HepG2 (cell line): Measurements from ENCODE around the gene LY6G5B. TPM values are rescaled to one million over a fixed set of nuclear protein-coding genes. Genes with fewer than 3 reads are reported as not detected.

Experiments used
- ATF1 ChIP-seq: IDR thresholded peaks from 2 replicates; pipeline ENCODE4 v1.6.1; 2016; ENCODE audit warnings: mild to moderate bottlenecking, control low read depth
- CBX5 ChIP-seq: sonication (generic); formaldehyde crosslinking; IDR thresholded peaks from 2 replicates; pipeline ENCODE4 v1.4.0; 2020; ENCODE audit warnings: missing genetic modification reagents, borderline replicate concordance
- EP300 ChIP-seq, 3 experiments: sonication (generic) in 1 of 3; formaldehyde crosslinking in 1 of 3; IDR thresholded peaks; 2 replicates each; pipeline versions ENCODE4 v1.5.1 to v1.6.1; 2011 to 2020; ENCODE audit warnings: low read depth in 2 of 3, low read length in 2 of 3, borderline replicate concordance in 1 of 3, improper control_type of control experiment in 1 of 3, mild to moderate bottlenecking in 1 of 3, missing genetic modification reagents in 1 of 3, moderate library complexity in 1 of 3
- FLYWCH1 ChIP-seq: sonication (generic); formaldehyde crosslinking; IDR thresholded peaks from 2 replicates; pipeline ENCODE4 v1.8.1; 2023; ENCODE audit warnings: mild to moderate bottlenecking, missing genetic modification reagents
- JUN ChIP-seq: sonication (generic); formaldehyde crosslinking; IDR thresholded peaks from 2 replicates; pipeline ENCODE4 v1.4.0; 2020; ENCODE audit warnings: mild to moderate bottlenecking, missing genetic modification reagents
- MATR3 ChIP-seq: sonication (generic); formaldehyde crosslinking; IDR thresholded peaks from 2 replicates; pipeline ENCODE4 v1.4.0; 2020; ENCODE audit warnings: missing genetic modification reagents
- MEIS2 ChIP-seq: sonication (generic); formaldehyde crosslinking; IDR thresholded peaks from 2 replicates; pipeline ENCODE4 v1.9.0; 2021; ENCODE audit warnings: mild to moderate bottlenecking, missing genetic modification reagents
- NFYC ChIP-seq: IDR thresholded peaks from 2 replicates; pipeline ENCODE4 v1.6.1; 2016; ENCODE audit warnings: missing genetic modification reagents, missing compliant biosample characterization
- NR2F1 ChIP-seq, 2 experiments: fragments of 450-650 bp in 1 of 2; formaldehyde crosslinking in 1 of 2; IDR thresholded peaks; 2 replicates each; pipeline versions ENCODE4 v1.5.0 to v1.6.1; 2016 to 2020; ENCODE audit warnings: mild to moderate bottlenecking in 1 of 2, missing compliant biosample characterization in 1 of 2, missing genetic modification reagents in 1 of 2, moderate library complexity in 1 of 2
- PHF5A ChIP-seq: IDR thresholded peaks from one replicate; pipeline ENCODE4 v1.6.1; 2018; ENCODE audit warnings: low read depth, missing genetic modification reagents; ENCODE audit not compliant: unreplicated experiment
- PLRG1 ChIP-seq: fragments of 450-650 bp; conservative IDR thresholded peaks from 2 replicates; pipeline ENCODE4 v1.6.1; 2016
- SMAD3 ChIP-seq: sonication (generic); formaldehyde crosslinking; IDR thresholded peaks from 2 replicates; pipeline ENCODE4 v1.4.0; 2020; ENCODE audit warnings: missing genetic modification reagents
- ZFP36L1 ChIP-seq: sonication (generic); formaldehyde crosslinking; IDR thresholded peaks from 2 replicates; pipeline ENCODE4 v1.8.0; 2022; ENCODE audit warnings: mild to moderate bottlenecking, missing genetic modification reagents, moderate library complexity
- ZFX ChIP-seq: sonication (generic); formaldehyde crosslinking; IDR thresholded peaks from 2 replicates; pipeline ENCODE4 v1.4.0; 2020; ENCODE audit warnings: mild to moderate bottlenecking, low read depth, missing genetic modification reagents, moderate library complexity
- ZNF230 ChIP-seq: sonication (generic); formaldehyde crosslinking; IDR thresholded peaks from 2 replicates; pipeline ENCODE4 v1.4.0; 2020; ENCODE audit warnings: mild to moderate bottlenecking, missing genetic modification reagents
- ZNF329 ChIP-seq: sonication (generic); formaldehyde crosslinking; IDR thresholded peaks from 2 replicates; pipeline ENCODE4 v1.9.0; 2021; ENCODE audit warnings: low read depth, mild to moderate bottlenecking, missing genetic modification reagents
- ZNF567 ChIP-seq: sonication (generic); formaldehyde crosslinking; IDR thresholded peaks from 2 replicates; pipeline ENCODE4 v1.8.1; 2023; ENCODE audit warnings: mild to moderate bottlenecking, missing genetic modification reagents, borderline replicate concordance
- ZNF768 ChIP-seq: sonication (generic); formaldehyde crosslinking; IDR thresholded peaks from 2 replicates; pipeline ENCODE4 v1.4.0; 2020; ENCODE audit warnings: missing genetic modification reagents
- ZNF788 ChIP-seq: sonication (generic); formaldehyde crosslinking; IDR thresholded peaks from 2 replicates; pipeline ENCODE4 v1.5.0; 2020; ENCODE audit warnings: mild to moderate bottlenecking, missing genetic modification reagents, borderline replicate concordance
- polyA plus RNA-seq, 8 experiments: library from polyadenylated mRNA; depleted of rRNA in 3 of 8; stranded (reverse) in 7 of 8; unstranded in 1 of 8; fragments of >200 nt; fragmentation: Illumina TruSeq in 4 of 8; extraction: Trizol in 4 of 8; gene quantifications; 2 replicates each; pipeline versions ENCODE4 v1.2.1 to v1.2.3, GENCODE V29; 2011 to 2016; ENCODE audit warnings: low read depth in 4 of 8, missing spikeins in 1 of 8, mixed read lengths in 1 of 8; ENCODE audit not compliant: insufficient read depth in 1 of 8
- total RNA-seq, 5 experiments: library from RNA; depleted of rRNA; stranded (reverse); fragments of >200 nt; fragmentation: Illumina TruSeq; extraction: Trizol; gene quantifications; 2 replicates each; pipeline ENCODE4 v1.2.3, GENCODE V29; 2016; ENCODE audit warnings: low read depth in 1 of 5
- TF ChIP-seq, protein P1 (sequence below): IDR thresholded peaks from 2 replicates; pipeline ENCODE4 v1.6.1; 2016; ENCODE audit warnings: low read depth, borderline replicate concordance
- TF ChIP-seq, protein P2 (sequence below): sonication (generic); formaldehyde crosslinking; IDR thresholded peaks from 2 replicates; pipeline ENCODE4 v1.4.0; 2020; ENCODE audit warnings: missing genetic modification reagents, low read depth, mild to moderate bottlenecking, borderline replicate concordance
- TF ChIP-seq, protein P3 (sequence below): sonication (generic); formaldehyde crosslinking; IDR thresholded peaks from 2 replicates; pipeline ENCODE4 v1.4.0; 2020; ENCODE audit warnings: missing genetic modification reagents, borderline replicate concordance

The LY6G5B gene
- total and polyA plus RNA-seq, 2 of the 13 experiments (the other 11 are each of a cell fraction or from before 2014, with no cell fraction given) = 7.8 to 15.7 TPM

DNA sequence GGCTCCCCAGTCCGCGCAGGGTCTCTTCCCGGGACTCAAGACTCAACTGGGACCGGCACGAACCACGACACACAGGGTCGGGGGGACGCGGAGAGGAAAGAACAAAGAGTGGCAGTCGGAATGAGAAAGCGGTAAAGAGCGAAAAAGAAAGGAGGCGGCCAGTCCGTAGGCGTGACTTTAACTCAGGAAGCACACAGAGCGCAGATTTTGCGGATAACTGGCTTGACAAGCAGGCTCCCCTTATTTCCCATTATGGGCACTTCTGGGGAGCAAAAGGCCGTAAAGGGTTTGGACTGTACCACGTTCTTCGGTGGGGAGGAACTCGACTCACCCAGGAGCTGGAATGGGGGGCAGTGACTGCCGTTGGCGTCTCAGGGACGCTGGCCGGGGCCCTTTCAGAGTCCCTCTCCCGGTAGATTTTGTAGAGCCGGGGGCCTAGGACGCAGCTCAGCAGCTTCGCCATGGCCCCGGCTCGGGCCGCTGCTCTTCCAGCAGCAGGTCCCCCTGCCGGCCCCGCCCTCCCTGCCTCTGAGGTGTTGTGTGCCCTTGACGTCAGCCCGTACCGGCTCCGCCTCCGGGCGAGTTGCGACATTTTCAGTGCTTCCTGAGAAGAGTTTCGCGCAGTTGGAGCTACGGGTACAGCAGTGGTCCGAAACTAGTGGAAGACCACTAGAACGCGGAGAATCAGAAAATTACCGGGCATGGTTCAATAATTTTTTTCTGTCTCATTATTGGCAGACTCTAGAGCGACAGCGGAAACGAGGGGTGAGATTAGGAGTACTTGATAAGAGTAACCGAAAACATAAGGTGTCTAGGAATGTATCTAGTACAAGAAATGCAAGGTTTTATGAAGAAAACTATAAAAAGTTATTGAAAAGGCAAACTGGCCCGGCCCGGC is 33.3 kb downstream of the LY6G5B start, which contains the start of gene ABHD16A (continued):
- TF ChIP-seq ZNF567 = no peak
- no peak; the same call in 1 of the 2 replicates for TF ChIP-seq JUN
- TF ChIP-seq PHF5A = peak; percentile 69
- TF ChIP-seq, protein P1, sequence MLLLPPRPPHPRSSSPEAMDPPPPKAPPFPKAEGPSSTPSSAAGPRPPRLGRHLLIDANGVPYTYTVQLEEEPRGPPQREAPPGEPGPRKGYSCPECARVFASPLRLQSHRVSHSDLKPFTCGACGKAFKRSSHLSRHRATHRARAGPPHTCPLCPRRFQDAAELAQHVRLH (CRISPR knock-in tag) = peak; percentile 81; the same call in 1 of the 2 replicates
- TF ChIP-seq FLYWCH1 = no peak
- 0 out of 2 replicates have a peak, but pooled peaks have one; percentile 51 for TF ChIP-seq SMAD3 (CRISPR knock-in tag)
- TF ChIP-seq PLRG1 = no peak
- peak; percentile 72; the same call in 1 of the 2 replicates for TF ChIP-seq MEIS2 (CRISPR knock-in tag)
- TF ChIP-seq ATF1 (CRISPR knock-in tag) = peak; percentile 87
- TF ChIP-seq ZNF768 (CRISPR knock-in tag) = peak; percentile 61; the same call in 1 of the 2 replicates
- TF ChIP-seq NR2F1 (CRISPR knock-in tag; IDR thresholded peaks at IDR 0.05) = no peak
- no peak for TF ChIP-seq MATR3
- 0 out of 2 replicates have a peak, but pooled peaks have one; percentile 68 for TF ChIP-seq ZNF329
- TF ChIP-seq, protein P2, sequence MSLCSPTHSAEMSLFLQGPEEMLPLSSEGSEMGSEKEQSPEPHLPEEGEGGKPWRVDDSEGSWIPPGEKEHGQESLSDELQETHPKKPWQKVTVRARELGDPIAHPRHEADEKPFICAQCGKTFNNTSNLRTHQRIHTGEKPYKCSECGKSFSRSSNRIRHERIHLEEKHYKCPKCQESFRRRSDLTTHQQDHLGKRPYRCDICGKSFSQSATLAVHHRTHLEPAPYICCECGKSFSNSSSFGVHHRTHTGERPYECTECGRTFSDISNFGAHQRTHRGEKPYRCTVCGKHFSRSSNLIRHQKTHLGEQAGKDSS (CRISPR knock-in tag) = 0 out of 2 replicates have a peak, but pooled peaks have one; percentile 10
- TF ChIP-seq, protein P3, sequence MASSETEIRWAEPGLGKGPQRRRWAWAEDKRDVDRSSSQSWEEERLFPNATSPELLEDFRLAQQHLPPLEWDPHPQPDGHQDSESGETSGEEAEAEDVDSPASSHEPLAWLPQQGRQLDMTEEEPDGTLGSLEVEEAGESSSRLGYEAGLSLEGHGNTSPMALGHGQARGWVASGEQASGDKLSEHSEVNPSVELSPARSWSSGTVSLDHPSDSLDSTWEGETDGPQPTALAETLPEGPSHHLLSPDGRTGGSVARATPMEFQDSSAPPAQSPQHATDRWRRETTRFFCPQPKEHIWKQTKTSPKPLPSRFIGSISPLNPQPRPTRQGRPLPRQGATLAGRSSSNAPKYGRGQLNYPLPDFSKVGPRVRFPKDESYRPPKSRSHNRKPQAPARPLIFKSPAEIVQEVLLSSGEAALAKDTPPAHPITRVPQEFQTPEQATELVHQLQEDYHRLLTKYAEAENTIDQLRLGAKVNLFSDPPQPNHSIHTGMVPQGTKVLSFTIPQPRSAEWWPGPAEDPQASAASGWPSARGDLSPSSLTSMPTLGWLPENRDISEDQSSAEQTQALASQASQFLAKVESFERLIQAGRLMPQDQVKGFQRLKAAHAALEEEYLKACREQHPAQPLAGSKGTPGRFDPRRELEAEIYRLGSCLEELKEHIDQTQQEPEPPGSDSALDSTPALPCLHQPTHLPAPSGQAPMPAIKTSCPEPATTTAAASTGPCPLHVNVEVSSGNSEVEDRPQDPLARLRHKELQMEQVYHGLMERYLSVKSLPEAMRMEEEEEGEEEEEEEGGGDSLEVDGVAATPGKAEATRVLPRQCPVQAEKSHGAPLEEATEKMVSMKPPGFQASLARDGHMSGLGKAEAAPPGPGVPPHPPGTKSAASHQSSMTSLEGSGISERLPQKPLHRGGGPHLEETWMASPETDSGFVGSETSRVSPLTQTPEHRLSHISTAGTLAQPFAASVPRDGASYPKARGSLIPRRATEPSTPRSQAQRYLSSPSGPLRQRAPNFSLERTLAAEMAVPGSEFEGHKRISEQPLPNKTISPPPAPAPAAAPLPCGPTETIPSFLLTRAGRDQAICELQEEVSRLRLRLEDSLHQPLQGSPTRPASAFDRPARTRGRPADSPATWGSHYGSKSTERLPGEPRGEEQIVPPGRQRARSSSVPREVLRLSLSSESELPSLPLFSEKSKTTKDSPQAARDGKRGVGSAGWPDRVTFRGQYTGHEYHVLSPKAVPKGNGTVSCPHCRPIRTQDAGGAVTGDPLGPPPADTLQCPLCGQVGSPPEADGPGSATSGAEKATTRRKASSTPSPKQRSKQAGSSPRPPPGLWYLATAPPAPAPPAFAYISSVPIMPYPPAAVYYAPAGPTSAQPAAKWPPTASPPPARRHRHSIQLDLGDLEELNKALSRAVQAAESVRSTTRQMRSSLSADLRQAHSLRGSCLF (CRISPR knock-in tag) = no peak
- TF ChIP-seq ZFX = peak; percentile 94
- TF ChIP-seq NFYC (CRISPR knock-in tag) = peak; percentile 46; the same call in 1 of the 2 replicates
- peak; percentile 56 to 79; a peak in 3 of 4 replicates for TF ChIP-seq EP300 (IDR thresholded peaks at IDR 0.05; ENCODE audit: low read depth in 2 of 2, low read length in 2 of 2)
- TF ChIP-seq EP300 (CRISPR knock-in tag; IDR thresholded peaks at IDR 0.05; ENCODE audit: borderline replicate concordance) = no peak
- TF ChIP-seq ZNF230 = peak; percentile 86; the same call in 1 of the 2 replicates
- peak; percentile 68; the same call in 1 of the 2 replicates for TF ChIP-seq ZFP36L1 (CRISPR knock-in tag)
- TF ChIP-seq ZNF788 (CRISPR knock-in tag) = peak; percentile 79; the same call in 1 of the 2 replicates
- peak; percentile 73; the same call in 1 of the 2 replicates for TF ChIP-seq CBX5 (CRISPR knock-in tag)
